ENCODE measurements around the gene TCEA3.

Gene TCEA3

DNA sequence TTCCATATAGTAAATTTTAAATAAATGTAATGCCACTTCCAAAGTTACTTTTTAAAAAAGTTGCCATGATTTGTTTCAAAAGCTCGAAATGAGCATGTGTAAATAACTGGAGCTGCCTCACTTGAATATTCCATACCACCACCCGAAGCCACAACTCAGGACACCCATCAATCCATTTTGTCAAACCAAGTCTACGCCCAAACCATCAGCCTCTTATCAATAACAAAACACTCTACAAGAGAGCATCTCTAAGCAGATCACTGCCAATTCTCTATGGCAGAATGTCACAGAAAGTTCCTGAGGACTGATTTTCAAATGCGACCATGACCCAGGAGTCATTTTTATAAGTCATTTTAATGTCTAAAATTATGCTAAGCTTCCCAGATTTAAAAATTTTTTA, 84.9 kb downstream of the TCEA3 start:
- TF ChIP-seq ZFX (IDR thresholded peaks at IDR 0.05): no peak
- TF ChIP-seq, protein P1, sequence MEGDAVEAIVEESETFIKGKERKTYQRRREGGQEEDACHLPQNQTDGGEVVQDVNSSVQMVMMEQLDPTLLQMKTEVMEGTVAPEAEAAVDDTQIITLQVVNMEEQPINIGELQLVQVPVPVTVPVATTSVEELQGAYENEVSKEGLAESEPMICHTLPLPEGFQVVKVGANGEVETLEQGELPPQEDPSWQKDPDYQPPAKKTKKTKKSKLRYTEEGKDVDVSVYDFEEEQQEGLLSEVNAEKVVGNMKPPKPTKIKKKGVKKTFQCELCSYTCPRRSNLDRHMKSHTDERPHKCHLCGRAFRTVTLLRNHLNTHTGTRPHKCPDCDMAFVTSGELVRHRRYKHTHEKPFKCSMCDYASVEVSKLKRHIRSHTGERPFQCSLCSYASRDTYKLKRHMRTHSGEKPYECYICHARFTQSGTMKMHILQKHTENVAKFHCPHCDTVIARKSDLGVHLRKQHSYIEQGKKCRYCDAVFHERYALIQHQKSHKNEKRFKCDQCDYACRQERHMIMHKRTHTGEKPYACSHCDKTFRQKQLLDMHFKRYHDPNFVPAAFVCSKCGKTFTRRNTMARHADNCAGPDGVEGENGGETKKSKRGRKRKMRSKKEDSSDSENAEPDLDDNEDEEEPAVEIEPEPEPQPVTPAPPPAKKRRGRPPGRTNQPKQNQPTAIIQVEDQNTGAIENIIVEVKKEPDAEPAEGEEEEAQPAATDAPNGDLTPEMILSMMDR (conservative IDR thresholded peaks at IDR 0.05): no peak

DNA sequence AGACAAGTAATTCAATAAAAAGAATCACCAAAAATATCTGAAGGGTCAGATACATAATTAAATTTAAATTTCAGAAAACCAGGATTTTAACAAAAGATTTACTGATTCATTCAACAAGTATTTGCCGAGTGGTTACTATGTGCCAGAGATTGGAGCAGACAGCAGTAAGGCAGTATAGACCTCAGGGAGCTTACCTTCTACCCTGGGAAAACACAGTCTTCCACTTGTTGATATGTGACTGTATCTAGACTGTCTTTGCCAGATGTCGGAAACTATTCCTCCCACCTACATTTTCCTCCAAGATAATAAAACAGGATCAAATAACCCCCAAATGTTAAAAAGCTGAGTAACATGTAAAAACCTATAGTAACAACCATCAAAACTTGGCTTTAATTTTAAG, 86.7 kb downstream of the TCEA3 start:
- TF ChIP-seq, protein P1 (conservative IDR thresholded peaks at IDR 0.05): no peak
- no peak for TF ChIP-seq ZFX (IDR thresholded peaks at IDR 0.05)
- no peak overlapping the region for H3K27ac ChIP-seq

More for the DNA sequence above, 84.9 kb downstream of the TCEA3 start:
- H3K27ac ChIP-seq: no peak overlapping the region

DNA sequence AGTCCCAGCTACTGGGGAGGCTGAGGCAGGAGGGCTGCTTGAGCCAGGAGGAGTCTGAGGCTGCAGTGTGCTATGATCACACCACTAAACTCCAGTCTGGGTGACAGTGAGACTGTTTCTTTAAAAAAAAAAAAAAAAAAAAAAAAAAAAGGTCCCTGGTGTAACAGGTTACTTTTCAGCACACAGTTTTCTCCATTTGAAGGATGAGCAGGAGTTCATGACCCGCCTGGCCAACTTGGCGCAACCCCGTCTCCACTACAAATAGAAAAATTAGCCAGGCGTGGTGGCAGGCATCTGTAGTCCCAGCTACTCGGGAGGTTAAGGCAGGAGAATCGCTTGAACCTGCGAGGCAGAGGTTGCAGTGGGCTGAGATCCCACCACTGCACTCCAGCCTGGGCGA, 92.8 kb downstream of the TCEA3 start:
- no peak for TF ChIP-seq ZFX (IDR thresholded peaks at IDR 0.05)
- TF ChIP-seq, protein P1 (conservative IDR thresholded peaks at IDR 0.05): no peak

More for the DNA sequence above, 92.8 kb downstream of the TCEA3 start:
- no peak overlapping the region for H3K27ac ChIP-seq
